HG03175 (cell line): ENCODE data around the gene AARSD1.
"Not testable (repeated sequence)": the region's sequence is repeated elsewhere in the genome, so short reads cannot be mapped to it uniquely, and the experiment has no call there.

Experiments
- ATAC-seq: cut with Tn5 transposase; IDR thresholded peaks from one replicate; pipeline ENCODE4 v1.9.1; 2021; ENCODE audit warnings: mild to moderate bottlenecking, moderate library complexity; ENCODE audit not compliant: unreplicated experiment

The AARSD1 gene, protein sequence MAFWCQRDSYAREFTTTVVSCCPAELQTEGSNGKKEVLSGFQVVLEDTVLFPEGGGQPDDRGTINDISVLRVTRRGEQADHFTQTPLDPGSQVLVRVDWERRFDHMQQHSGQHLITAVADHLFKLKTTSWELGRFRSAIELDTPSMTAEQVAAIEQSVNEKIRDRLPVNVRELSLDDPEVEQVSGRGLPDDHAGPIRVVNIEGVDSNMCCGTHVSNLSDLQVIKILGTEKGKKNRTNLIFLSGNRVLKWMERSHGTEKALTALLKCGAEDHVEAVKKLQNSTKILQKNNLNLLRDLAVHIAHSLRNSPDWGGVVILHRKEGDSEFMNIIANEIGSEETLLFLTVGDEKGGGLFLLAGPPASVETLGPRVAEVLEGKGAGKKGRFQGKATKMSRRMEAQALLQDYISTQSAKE

DNA sequence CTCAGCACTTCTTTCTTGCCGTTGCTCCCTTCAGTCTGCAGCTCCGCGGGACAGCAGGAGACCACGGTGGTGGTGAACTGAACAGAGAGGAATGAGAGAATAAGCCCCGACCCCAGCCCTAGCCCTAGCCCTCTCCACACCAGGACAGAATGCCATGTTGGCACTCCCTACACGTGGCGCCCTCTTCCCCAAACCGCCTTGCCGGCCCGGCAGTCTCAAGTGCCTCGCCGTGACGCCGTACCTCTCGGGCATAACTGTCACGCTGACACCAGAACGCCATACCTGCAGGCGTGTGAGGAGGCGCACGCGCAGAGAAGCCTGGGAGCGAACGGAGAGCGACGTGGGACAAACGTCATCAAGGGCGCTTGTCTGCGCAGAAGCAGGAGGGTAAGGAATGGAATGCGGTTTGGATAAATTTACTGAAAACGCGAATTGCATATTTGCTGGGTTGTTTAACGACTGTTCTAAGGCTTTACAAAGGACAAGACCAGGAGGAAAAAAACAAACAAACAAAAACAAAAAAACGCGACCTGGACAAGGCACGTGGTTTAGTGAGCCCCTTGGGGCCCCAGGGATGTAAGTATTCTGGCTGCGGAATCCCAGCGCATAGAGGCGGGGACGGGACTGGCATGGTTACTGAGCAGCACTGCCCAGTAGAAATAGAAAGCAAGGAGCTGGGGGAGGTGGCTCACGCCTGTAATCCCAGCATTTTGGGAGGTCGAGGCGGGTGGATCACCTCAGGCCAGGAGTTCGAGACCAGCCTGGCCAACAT lies at the start of gene AARSD1:
Gene AARSD1, minus strand, starts transcription at position 294 of the 772 bp plus-strand sequence. Its CDS starts 14 bp downstream, at position 280.
- peak; percentile 85 for ATAC-seq

DNA sequence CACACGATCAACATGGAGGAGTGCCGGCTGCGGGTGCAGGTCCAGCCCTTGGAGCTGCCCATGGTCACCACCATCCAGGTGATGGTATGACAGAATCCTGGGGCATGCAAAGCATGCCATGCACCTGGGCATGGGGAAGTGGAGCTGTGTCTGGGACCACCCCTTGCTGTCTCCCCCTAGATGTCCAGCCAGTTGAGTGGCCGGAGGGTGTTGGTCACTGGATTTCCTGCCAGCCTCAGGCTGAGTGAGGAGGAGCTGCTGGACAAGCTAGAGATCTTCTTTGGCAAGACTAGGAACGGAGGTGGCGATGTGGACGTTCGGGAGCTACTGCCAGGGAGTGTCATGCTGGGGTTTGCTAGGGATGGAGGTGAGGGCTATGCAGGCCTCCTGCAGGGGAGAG lies 49.0 kb upstream of the AARSD1 start:
- no peak for ATAC-seq

- ATAC-seq = no peak
These were observed 47.6 kb upstream of the AARSD1 start for GRCh38 chr17:43011728-43012472.

- no peak for ATAC-seq
These were observed 46.5 kb upstream of the AARSD1 start for GRCh38 chr17:43010667-43011308.

GRCh38 chr17:43006639-43007551 lies 42.6 kb upstream of the AARSD1 start, which contains the start of gene IFI35:
TSS of gene IFI35 (plus strand) at chr17:43006784. CDS start at chr17:43006948, 164 bp downstream.
- ATAC-seq = peak; percentile 83

GRCh38 chr17:43003542-43004172 lies 39.4 kb upstream of the AARSD1 start:
- no peak for ATAC-seq

GRCh38 chr17:43000894-43001293 lies 36.6 kb upstream of the AARSD1 start:
- ATAC-seq = not testable (repeated sequence)

DNA sequence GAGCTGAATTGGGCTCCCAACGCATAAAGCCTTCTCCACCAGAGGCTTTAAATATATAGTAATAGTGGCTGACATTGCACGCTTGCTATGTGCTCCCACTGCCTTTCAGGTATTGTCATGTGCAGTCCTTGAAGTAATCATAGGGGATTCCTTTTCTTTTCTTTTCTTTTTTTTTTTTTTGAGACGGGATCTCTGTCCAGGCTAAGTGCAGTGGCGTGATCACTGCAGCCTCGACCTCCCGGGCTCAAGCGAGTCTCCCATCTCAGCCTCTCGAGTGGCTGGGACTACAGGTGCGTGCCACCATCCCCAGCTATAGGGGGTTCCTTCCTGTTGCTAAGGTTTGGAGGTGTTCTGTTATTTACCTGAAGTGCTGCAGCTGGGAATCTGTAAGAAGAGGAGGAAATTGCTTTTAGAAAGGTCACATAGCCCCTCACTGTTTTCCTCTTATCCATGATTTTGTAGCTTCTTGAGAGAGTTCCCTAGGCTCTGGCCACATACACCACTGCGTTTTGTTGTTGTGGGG lies 34.8 kb upstream of the AARSD1 start:
- ATAC-seq = no peak

DNA sequence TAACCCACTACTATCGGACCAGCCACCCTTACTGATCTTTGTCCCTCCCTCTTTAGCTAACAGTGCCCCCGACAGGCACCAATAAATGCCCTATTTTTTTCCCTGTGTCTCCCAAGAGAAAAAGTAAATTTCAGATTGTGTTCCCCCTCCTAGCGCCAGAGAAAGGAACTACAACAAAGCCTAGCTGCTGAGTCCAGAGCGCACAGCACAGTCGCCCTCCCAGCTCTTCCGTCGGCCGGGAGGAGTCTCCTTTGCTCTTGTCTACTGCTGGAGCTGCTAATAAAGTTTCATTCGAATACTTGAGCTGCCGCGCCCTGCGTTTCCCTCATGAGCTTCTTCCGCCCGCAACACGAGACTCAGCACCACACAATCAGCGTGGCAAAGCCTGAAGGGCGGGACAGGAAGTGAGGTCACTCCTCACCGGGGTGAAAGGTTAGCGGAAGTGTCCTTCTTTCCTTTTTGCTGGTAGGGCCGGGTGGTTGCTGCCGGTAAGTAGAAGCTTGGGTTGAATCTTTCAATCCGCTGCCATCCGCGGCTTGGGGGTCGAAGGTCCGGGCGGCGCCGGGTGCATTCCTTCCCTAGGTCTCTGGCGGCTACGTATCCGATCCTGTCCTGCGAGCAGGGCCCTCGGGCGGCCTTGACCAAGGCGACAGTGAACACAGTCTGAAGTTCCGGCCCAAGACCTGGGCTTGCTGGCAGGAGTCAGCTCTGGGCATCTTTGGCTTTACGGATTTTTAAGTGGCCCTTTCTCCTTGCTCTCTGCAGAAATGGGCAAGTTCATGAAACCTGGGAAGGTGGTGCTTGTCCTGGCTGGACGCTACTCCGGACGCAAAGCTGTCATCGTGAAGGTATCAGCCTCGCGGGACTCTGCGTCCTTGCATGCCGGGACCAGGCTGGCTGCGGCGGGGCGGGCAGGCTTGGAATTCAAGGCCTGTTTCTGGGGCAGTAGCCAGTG lies 34.0 kb upstream of the AARSD1 start, which contains the start of gene RPL27:
Gene RPL27, plus strand, starts transcription at position 436 of the 955 bp plus-strand sequence. Its CDS starts 332 bp downstream, at position 768.
- peak; percentile 94 for ATAC-seq

DNA sequence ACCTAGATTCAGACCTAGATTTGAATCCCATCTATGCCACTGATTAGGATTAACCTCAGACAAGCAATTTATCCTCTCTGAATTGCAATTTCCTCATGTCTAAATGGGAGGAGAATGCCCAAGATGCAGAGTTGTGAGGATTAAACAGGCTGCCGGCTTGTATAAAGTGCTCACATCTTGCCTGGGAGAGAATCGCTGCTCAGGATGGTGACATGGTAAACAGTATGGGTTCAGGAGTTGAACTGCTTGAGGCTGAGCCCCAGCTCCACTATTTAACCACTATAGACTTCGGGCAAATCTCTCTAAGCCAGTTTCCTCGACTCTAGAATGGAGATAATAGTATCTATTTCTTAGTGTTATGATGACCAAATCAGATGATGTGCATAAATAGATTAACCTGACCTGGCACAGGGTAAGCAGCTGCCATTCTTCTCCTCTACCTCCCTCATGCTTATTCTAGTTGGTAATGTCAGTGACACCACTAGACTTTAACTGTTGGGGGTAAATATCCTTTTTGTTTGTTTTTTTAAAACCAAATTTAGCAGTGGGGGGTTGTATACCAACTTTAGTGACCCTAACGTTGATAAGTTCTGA lies 33.2 kb upstream of the AARSD1 start:
- no peak for ATAC-seq

DNA sequence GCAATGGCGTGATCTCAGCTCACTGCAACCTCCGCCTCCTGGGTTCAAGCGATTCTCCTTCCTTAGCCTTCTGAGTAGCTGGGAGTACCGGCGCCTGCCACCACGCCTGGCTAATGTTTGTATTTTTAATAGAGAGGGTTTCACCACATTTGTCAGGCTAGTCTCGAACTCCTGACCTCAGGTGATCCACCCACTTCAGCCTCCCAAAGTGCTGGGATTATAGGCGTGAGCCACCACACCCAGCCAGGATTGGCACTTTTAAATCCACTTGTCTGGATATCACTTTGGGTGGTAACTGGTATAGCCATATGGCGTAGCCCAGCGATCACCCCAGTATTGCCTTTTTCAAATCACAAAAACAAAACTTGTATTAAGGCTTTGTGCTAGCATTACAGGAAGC lies 29.7 kb upstream of the AARSD1 start:
- ATAC-seq = not testable (repeated sequence)

DNA sequence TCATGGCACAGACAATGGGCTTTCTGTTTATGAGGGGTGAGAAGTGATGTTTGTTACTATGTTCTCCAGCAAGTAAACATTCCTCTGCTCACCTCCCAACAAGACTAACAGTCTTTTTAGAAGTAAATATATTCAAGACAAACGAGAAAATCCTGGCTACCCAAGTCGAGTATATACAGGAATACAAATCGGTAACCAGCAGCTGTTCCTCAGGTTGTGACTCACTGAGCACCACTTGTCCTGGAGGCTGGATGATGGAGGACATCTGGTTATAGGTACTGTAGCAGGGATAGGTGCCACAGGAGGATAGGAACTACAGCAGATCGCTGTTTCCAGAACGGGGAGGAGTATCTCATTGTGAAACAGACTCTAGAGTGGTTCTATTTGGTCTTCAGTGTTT lies 28.6 kb upstream of the AARSD1 start:
- ATAC-seq = no peak

DNA sequence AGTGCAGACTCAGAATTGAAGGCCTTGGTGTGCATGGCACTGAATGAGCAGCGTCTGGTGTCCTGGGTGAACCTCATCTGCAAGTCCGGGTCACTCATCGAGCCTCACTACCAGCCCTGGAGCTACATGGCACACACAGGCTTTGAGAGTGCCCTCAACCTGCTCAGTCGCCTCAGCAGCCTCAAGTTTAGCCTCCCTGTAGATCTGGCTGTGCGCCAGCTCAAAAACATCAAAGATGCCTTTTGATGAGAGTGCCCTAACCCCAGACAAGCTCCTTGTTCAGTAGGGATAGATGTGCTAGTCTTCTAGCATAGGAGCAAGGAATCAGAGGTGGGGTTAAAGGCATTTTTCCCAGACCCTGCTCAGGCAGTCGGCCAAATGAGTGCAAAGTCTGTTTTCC lies 27.2 kb upstream of the AARSD1 start:
- ATAC-seq = no peak

- ATAC-seq = no peak
These were observed 25.7 kb upstream of the AARSD1 start for GRCh38 chr17:42989726-42990652.

DNA sequence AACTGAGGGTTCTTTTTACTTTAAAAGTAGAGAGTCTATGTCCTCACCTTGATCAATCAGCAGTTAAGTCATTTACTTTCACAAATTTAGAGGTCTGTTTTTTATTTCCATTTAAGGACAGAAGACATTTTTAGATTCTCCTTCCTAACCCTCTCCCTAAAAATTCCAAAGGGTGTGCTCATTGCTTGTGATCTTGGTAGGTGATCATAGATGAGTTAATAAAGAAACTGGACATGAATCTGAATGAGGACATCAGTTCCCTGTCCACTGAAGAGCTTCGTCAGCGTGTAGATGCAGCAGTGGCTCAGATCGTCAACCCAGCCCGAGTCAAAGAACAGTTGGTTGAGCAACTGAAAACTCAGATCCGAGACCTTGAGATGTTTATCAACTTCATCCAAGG lies 24.9 kb upstream of the AARSD1 start:
- ATAC-seq = no peak

DNA sequence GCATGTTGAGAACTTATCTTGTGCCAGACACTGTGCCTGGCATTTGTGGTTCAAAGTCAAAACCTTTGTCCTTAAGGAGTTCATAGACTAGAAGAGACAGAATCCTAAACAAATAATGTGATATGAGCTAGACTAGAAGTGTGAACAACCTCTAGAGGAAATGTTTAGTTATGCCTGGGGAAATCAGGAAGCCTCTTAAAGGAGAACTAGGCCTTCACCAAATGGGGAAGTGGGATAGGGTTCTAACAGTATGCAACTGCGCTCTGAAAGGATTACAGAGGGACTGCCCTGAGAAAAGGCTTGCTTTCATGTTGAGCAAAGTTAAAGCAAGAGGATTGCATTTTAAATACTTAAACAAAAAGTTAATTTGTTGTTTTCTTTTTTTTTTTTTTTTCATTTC lies 21.0 kb upstream of the AARSD1 start:
- peak; percentile 41 for ATAC-seq
